ENCODE results near the gene AGXT.
A peak's percentile ranks its signal among the peaks of the same experiment; 100 is the strongest.

The AGXT gene

DNA sequence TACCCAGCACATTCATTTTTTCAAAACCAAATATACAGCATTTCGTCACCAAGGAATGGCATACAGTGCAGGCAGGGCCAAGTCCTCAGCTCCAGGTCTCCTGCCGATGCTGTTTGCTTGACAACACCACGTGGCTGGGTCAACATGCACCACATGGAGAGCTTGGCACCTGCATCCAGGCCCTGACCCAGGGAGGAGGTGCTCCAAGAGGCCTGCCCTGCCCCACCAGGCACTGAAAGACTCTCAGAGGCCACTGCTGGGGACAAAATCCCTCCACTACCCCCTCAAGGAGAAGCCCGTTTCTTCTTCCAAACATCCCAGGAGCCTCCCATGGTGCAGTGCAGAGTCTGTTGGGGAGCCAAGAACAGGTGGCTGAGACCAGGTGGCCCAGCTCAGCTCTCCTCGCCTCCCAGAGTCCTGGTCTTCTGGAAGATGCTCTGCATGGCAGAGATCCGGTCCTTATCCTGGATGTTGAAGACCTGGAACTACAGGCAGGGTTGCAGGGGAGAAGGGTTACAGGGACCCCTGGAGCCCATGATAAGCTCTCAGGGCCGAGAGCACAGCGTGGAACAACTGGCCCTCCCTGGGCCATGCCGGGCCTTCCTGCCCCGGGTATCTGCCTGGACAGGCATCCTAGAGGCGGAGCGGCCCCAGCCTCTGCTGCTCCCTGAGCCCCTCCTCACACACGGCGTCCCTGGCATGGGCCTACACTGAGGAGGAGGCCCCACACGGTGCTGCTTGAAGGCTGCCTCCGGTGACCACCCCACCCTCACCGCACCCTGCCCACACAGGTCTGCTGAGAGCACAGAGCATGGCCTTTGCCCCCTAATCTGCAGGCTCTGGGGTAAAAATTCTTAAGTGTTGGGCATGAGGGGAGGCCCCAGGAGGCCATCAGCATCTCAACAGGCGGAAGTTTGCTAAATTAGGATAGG, 18.3 kb downstream of the AGXT start:
- no peak for DNase-seq

DNA sequence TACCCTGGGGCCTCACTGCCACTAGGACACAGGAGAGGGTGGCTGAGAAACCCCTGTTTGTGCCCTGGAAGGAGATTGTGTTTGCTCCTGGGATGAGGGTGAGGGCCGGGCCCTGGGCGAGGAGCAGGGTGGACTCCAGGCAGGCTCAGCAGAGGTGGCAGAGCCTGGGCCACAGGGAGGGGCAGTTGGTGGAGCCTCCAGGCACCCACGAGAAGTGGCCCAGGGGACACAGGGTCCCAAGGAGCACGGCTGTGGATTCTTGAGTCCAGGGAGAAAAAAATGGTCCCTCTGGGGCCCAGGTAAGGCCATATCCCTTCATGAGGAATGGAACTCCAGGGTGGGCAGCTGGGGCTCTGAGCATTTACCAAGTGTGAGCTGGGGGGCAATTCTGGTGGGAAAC, 19.0 kb downstream of the AGXT start:
- DNase-seq = no peak

DNA sequence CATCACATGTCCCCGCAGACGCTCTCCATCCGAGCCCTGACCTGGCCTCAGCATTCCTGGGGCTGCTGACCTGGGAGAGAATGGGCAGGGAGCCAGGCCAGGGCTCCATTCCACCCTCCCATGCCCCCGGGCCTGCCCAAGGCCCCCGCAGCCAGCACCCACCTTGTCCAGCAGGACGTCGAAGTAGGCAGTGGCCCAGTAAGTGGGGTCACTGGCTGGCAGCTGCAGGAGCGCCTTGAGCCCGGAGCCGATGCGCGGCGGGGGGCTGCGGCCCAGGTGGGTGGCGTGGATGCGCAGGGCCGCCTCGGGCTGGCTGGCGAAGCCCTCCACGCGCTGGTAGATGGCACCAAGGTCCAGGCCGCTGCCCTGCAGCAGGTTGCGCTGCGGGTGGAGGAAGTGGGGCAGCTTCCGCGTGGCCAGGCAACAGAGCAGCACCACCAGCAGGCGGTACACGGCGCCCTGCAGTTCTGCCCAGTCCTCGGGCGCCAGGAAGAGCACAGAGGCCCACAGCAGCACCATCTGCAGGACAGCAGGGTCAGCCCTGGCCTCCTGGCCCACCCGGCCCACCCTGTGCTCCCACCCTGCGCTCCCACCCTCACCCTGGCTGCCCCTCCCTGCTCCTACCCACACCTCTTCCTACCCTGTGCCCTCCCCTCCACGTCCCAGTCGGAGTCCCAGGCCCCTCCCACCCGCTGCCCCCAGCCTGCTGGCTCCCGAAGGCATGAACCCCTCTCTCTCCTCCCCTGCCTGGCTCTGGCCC, 19.7 kb downstream of the AGXT start:
- no peak for DNase-seq

DNA sequence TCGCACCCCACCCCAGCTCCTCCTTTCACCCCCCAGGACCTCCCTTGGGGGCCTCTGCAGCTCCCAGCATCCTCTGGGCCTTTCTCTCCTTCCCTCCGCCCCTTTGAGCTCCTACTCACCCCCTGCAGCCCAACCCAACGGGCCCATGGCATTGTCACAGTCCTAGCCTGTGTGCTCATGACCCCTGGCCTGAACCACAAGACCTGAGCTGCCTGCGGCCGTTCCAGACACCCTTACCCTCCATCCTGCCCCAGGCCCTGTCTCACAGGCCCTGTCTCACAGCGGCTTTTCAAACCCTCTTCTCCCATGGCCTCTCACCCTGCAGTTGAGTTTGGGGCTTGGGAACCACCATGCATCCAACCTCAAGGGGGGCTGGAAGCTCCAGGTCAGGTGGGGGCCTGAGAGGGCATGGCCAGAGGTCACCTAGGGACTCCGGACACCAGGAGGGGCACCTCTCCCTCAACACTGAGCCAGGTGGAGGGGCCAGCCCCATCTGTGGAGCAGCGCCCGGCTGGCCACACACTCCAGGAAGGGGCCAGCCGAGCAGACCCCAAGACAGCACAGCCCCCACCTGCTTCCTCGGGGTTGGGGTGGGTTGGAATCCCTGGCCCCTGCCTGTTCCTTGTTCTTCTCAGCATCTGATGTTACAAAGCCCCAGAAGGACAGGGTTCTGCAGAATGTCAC, 20.4 kb downstream of the AGXT start:
- DNase-seq = no peak

DNA sequence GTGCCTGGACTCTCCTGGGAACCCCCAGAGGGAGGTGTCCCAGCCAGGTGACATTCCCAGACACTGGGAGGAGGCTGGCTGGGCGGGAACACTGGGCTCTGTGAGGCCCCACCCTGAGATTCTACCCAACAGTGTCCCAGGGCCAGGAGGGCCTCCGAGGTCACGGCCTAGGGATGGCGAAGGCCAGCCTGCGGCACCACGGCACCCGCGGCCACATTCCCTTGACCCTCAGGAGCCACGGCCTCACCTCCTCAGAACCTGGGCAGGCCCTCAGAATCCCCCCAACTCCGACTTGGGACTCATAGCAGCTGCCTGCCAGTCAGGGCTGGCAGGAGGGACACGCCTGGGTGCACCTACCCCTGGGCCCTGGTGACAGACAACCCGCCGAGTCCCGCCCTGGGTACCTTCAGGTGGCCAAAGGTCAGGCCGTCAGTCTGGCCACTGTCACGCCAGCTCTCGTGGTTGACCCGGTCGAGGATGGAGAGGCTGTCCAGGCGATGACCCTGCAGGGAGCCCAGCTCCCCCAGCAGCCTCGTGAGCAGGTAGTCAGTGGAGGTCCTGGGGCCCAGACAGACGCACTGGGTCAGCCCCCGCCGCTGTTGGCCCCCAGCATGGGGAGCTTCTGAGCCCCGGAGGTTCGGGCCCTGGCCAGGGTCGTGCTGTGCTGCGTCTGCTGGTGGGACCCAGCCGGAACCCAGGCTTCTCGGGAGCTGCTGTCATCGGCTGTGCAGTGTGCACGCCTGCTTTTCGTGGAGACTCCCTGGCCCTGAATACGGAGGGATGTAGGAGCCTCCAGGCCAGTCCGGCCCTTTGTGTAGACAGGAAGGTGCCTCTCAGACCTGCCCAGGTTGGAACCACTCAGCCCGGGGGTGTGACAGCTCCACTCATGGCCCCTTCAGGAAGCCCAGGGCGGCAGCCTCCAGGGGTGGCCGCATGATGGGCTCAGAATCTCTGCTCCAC, 21.3 kb downstream of the AGXT start:
- DNase-seq = no peak

DNA sequence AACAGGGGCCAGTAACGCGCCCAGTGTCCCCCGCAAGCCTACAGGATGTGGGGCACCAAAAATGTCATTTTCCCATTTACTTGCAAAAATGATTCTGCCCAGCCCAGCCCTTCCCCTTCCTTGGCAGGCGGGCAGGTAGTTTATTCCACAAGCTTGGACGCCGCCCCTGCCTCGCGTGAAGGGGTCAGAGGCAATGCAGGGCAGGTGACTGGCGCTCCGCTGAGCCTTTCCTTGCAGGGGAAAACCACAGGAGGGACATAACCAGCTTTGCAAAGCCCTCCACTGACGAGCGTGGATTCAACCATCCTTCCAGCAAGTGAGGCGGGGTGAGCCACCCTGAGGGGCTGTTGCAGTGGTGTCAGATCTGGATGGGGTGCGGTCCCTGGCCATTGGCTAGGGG, 22.1 kb downstream of the AGXT start:
- DNase-seq = no peak

DNA sequence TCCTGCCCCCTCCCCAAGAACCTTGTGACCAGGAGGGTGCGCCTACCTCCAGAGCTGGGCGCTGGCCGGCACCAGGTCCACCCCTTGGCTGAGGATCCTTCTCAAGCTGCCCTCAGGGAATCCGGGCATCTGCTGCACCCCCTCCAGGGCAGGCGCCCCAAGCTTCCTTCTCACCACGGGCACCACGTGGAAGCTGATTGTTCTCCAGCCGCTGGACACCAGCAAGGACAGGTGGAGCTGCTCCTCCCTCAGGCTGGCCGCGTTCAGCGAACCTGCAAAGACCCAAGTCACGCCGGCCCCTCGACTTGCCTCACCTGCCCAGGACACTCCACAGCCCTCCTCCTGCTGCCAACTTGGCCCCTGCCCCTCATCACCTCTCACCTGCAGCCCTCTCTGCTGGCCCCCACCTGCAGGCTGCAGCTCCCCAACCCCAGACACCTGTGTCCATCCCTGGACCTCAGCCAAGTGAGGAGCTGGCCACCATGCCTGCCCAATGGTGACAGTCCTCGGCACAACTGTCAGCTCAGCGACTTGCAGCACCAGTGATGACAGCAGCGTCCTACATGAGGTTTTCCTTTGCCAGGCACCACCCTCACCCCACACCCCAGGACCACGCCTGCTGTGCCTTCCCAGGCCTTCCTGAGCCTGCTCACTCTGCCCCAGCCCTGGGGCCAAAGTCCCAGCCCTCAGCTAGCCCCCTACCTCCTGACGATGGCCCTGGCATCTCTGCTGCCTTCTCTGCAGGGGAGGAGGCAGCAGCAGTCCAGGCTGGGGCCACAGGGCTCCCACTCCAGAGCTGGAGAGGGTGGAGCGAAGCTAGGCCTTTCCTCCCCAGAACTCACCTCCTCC, 23.1 kb downstream of the AGXT start:
- DNase-seq = no peak

DNA sequence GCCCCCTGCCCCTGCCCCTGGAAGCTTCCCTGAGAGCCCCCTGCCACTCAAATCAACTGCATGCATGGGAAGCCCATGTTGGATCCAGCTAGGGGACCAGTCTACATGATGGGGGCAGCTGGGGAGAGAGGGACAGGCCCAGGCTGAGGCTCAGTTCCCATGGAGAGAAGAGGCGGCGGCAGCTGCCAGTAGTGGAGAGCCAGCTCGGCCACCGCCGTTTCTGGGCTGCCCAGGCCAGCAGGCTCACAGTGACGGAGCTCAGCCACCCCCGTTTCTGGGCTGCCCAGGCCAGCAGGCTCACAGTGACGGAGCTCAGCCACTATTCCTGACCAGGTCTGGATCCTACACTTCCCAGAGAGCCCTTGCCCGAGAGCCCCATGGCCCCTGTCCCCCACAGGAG, 23.7 kb downstream of the AGXT start:
- DNase-seq = no peak

DNA sequence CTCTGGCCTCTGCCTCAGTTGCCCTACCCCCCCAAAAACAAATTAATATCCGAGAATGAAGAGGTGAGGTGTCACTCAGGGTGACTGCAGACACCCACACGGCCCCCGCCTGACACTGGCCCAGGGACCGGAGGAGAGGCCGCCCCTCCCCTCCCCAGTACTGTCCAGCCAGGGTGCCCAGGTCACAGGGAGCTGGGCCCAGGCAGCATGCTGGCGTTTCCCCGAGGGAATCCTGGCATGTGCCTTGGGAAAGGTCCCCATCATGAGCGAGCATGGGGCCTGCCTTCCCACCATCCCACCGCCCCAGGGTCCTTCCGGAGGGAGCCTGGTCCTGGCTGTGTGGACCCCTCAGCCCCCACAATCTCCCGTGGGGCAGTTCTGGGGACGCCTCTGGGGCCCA, 24.3 kb downstream of the AGXT start:
- no peak for DNase-seq

DNA sequence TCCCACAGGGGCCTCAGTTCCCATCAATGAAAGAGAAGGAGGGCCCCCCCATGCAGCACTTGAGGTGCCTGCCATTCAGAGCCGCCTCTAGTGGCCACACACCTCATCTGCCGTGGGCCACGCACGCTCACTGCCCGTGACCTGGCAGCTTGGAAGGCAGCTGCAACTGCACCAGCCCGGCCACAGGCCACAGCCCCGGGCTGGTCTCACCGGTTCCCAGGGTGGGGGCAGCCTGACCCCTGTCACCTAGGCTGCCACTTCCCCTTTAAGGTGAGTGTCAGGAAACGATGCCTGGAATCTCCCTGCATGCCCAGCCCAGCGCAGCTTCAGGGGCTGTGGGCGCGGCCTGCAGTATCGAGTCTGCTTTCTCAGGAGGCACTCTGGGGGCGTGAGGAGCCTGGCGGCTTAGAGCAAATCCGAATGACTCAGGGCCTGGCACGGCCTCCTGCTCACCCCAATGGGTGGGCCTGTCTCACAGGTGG, 24.8 kb downstream of the AGXT start:
- DNase-seq = peak in 1 of 2 donors; percentile 8

DNA sequence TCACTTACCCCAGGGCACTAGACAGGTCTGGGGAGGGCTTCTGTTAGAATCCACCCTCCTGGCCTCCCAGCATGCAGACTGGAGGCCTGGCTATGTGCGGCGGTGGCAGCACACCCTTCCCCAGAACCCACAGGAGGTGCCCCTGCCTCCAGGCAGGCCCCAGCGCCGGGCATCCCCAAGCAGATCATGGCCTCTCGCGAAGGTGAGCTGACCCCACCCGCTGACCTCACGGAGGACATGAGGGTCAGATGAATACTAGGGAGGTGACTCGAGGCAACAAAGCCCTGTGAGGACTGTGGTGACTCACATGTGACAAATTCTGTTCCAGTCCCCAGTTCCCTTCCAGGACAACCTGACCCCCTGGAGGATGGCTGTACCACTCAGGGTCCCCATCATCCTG, 25.4 kb downstream of the AGXT start:
- DNase-seq = no peak

DNA sequence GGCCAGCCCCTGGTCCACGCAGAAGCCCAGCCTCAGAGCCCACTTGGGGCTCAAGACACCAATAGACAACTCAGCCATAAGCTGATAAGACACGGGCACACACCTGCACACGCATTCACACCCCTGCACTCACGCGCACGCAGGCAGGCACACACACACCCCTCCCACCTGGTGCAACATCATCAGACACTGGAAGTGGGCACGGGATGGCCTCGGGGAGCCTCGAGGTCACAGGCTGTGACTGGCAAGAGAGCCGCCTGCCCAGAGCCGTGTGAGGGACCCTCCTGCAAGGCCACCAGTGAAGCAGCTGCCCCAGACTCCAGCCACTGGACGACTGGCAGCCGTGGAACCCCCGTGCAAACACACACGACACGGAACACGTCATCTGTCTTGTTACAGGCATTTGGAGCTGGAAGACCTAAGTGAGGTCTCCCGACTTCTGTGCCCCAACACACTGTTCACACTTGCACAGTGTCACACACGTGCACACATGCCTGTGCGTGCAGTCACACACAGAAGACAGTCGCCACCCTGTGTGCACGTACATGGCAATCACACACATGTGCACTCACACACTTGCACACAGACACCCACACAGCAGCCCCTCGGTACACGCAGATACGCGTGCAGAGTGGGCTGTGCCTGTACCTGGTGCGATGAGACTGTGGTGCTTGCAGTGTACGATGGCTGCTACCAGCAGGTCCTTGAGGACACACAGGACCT, 26.4 kb downstream of the AGXT start:
- no peak for DNase-seq

DNA sequence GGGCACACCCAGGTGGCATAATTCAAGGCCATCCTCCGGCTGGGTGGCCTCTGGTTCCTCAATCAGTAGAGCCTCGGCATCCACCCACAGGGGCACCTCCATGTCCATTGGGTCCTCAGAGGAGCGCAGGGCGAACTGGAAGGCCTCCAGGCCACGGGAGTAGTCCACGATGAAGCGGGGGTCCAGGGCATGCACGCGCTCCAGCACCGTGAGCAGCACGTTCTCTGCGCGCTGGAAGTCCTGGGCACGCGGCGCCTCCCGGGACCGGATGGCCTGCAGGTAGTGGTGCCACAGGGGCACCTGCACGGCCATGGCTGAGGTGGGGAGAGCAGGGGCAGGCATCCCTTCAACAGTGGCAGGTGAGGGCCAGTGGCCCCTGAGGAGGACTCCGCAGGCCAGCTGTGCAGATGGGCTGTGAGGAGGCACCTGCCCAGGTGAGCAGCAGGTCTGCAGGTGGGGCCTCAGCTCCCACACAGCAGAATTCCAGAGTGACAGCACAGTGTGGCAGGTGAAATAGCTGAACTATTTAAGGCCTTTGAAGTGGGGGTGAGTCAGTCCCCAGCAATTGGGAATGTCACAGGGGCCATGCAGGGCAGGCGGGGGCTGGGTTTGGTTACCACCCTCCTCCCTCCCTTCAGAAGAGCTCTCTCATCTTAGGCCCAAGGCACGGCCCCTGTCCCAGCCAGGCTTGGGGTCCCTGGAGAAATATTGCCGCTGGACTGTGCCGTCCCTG, 27.2 kb downstream of the AGXT start, which contains the start of gene MAB21L4:
TSS of gene MAB21L4 (minus strand) at position 501 of the 733 bp plus-strand sequence. CDS start at position 342, 159 bp downstream.
- DNase-seq = no peak

DNA sequence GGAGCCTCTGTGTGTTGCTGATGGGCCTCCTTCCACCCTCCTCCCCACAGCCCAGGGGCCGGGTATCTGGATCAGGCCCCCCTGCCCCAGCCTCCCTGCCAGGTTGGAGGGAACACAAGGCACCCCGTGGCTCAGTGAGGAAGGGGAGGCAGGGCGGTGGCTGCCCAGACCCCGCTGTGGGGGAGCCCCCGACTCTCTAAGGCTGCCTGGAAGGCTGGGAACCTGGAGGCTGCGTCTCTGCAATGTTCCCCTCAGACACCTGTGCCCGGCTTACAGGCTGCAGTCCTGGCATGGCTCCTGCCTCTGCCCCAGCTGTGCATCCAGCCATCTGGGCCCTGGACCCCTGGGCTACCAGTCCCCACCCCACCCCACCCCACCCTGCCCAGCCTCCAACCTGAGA, 27.8 kb downstream of the AGXT start:
- DNase-seq = no peak

DNA sequence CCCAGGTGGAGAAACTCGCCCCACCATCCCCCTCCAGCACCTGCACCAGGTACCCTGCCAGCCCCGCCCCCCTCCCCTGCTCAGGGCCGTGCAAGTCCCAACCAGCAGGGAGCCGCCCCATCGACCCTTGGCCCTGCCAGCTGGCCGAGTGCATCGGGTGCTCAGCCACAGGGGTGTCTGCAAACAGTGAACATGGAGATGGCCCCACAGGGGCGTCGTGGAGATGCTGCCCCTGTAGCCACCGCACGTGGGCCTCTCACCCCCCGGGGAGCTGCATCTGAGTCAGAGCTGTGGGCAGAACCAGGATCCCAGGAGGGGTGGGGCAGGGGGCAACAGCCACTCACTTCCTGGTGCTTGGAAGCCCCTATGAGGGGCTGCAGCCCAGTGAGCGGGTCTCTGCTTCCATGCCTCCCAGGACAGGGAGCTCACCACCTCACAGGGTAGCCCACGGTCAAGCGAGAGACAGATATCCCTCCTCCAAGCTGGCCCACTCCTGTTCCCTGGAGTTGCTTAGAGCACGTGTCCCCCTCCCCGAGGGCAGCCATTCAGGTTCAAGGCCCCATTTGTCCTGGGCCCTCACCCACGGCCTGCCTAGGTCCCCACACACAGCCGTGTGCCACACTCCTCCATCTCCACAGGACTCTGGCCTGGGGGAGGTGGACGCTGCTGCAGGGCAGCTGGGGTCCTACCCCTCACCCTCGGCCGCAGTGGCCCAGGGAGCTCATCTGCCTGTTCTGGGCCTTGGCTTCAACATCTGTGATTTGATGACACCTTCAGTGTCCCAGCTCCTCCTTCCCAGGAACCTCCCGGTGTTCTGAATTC, 28.5 kb downstream of the AGXT start:
- no peak for DNase-seq

DNA sequence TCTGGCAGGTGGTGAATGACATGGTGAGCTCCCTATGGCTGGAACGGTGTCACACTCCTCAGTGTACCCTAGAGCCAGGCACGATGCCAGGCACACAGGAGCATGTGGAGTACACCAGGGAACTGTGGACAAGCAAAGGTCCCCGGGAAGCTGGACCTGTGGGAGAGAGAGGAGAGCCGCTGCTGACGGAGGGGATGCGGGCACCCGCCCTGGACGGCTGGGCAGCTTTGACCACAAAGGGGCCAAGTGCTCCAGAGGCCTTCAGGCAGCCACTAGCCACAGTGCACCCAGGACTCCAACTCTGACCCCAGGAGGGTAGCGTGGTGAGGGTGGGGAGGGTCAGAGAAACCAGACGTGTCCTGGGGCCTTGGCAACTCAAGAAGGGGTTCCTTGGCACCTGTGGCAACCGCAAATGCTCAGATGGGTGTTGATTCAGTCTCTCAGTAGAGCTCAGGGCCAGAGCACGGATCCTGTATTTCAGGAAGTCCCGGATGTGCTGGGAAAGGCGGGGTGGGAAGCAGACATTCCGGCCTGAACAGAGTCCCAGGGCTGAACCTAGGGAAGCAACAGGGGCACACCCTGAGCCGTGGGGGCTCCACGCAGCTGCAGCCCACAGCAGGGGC, 29.6 kb downstream of the AGXT start:
- DNase-seq = no peak

DNA sequence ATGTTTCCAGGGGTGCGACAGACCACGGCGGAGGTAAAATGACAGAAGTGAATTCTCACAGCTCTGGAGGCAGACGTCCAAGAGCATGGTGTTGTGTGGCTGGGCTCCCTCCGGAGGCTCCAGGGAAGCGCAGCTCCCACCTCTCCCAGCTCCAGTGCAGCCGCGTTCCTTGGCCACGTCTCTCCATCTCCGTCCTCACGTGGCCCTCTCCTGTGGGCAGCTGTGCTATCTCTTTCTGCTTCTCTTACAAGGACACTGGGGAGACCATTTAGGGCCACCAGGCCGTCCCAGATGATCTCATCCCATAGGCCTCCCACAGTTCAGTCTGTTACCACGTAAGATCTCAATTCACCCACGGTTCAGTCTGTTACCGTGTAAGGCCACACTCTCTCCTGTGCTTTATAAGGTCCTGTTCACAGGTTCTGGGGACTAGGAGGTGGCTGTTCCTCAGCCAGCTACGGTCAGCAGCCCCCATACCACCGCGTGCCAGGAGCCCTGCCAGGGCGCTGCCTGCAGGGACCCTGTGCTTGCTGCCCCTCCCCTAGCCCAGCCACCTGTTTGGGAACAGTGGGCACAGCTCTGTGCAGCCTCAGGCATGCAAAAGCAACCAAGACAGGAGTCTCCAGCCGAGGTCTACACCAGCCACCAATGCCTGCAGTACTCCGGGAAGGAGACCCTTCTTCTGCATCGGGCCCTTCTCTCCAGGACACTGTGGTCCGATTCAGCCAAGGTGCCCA, 30.3 kb downstream of the AGXT start:
- DNase-seq = no peak

DNA sequence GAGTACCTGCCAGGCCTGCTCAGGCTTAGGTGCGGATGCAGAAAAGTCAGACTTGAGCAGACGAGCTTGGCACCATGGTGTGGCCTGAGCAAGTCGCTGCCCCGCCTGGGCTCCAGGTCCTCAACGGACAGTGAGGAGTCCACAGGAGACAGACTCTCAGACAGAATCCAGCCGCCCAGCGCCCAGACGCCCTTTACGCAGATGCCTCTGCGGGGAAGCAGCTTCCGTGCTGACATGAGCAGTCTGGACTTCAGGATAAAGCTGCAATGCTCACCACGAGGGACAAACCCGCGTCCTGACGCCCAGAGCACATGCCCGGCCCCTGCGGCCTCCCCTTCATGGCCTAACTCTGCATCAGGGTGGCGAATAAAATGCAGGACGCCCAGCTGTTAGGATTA, 30.8 kb downstream of the AGXT start:
- no peak for DNase-seq

All from CD4-positive, alpha-beta T cell treated with Interleukin-4 for 1 hour (primary cell).